Measurements from ENCODE around the gene RNASEH2A. TPM values are rescaled to one million over a fixed set of nuclear protein-coding genes. Genes with fewer than 3 reads are reported as not detected.

The RNASEH2A gene
- total and polyA plus RNA-seq, 2 of the 13 experiments (the other 11 are each of a cell fraction or from before 2014, with no cell fraction given) = 25.1 to 35.8 TPM

DNA sequence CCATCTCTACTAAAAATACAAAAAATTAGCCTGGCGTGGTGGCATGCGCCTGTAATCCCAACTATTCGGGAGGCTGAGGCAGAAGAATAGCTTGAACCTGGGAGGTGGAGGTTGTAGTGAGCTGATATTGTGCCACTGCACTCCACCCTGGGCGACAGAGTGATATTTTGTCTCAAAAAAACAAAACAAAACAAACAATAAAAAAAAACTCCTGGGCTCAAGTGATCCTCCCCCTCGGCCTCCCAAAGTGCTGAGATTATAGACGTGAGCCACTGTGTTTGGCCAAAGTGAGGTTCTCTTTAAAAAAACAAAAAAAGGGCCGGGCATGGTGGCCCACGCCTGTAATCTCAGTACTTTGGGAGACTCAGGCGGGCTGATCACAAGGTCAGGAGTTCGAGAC is 18.9 kb upstream of the RNASEH2A start:
- in situ Hi-C loops (cut with HindIII; ENCODE audit: extremely low pct_ligation_motif_present, low pct_unique_long_range_greater_than_20kb) = no loop called here
- BruUV-seq (replicated peaks) = no TSS peak
- no peak for ATAC-seq
- WGBS (ENCODE audit: low lambda C conversion rate) = 46% methylated on average over 10 of the region's 10 CpGs
- DNase-seq (ENCODE audit: low spot score) = no peak
- peaks cover 77% of the 10 kb centered on the region for H3K4me1 ChIP-seq (ENCODE audit: insufficient read depth, low read length)
- CTCF ChIA-PET (ENCODE audit: low intra/inter-chr PET ratio, low total read pairs) = no interaction called here
- H3K4me3 ChIP-seq (replicated peaks in 1 of 3; ENCODE audit: insufficient read depth in 1 of 3, low read depth in 2 of 3, low read length in 3 of 3) = no peak overlapping the region
- intact Hi-C loops (cut with micrococcal nuclease; ENCODE audit: unreplicated experiment) = no loop called here
- POLR2A ChIA-PET = interaction anchor here (1.4 to 1.5 kb wide), 2 partner anchors 9 to 13 kb away, joined by 3 to 5 read pairs; no protein-coding TSS in a partner anchor
- H3K9me3 ChIP-seq (ENCODE audit: low read length) = no peaks in the 10 kb centered on the region
- no peaks in the 10 kb centered on the region for H4K20me1 ChIP-seq (ENCODE audit: insufficient read depth, low read length)
- no peaks in the 10 kb centered on the region for H3K36me3 ChIP-seq (replicated peaks in 1 of 2; ENCODE audit: control insufficient read depth in 1 of 2, insufficient read depth in 2 of 2, low read length in 2 of 2)
- H3K9ac ChIP-seq (ENCODE audit: insufficient read depth, low read depth, low read length) = no peak overlapping the region
- H3K27ac ChIP-seq (ENCODE audit: extremely low read length, insufficient read depth, low read length) = no peak overlapping the region
- no peaks in the 10 kb centered on the region; a peak in 2 of 5 replicates for H3K27me3 ChIP-seq (ENCODE audit: control insufficient read depth in 1 of 2, insufficient read depth in 2 of 2, low read length in 2 of 2)
- H3K4me2 ChIP-seq (ENCODE audit: low read depth, low read length) = no peak overlapping the region
- no peak for FAIRE-seq
- peaks cover 4% of the 10 kb centered on the region for H3K79me2 ChIP-seq (ENCODE audit: insufficient read depth, low read length)
- H2AFZ ChIP-seq (ENCODE audit: low read length) = no peak overlapping the region
- TF ChIP-seq NFE2L2 (IDR thresholded peaks at IDR 0.05; ENCODE audit: low read length) = no peak
- no peak for TF ChIP-seq ZNF841 (CRISPR knock-in tag; IDR thresholded peaks at IDR 0.05; ENCODE audit: borderline replicate concordance)
- TF ChIP-seq, protein P1, sequence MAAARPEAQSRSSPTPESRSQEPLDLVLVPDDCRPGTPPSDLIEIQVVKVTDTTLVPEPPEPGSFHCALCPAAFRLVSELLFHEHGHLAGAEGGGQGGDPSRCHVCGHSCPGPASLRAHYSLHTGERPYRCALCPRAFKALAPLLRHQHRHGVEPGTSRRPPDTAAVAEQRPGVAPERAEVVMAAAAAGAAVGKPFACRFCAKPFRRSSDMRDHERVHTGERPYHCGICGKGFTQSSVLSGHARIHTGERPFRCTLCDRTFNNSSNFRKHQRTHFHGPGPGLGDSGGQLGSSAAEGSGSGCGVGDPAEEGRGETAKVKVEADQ (CRISPR knock-in tag; IDR thresholded peaks at IDR 0.05; ENCODE audit: borderline replicate concordance) = no peak
- TF ChIP-seq AKAP8 (CRISPR knock-in tag; IDR thresholded peaks at IDR 0.05) = no peak
- TF ChIP-seq ASH2L (IDR thresholded peaks at IDR 0.05; ENCODE audit: insufficient read length, low read depth, low read length) = no peak
- TF ChIP-seq, protein P2, sequence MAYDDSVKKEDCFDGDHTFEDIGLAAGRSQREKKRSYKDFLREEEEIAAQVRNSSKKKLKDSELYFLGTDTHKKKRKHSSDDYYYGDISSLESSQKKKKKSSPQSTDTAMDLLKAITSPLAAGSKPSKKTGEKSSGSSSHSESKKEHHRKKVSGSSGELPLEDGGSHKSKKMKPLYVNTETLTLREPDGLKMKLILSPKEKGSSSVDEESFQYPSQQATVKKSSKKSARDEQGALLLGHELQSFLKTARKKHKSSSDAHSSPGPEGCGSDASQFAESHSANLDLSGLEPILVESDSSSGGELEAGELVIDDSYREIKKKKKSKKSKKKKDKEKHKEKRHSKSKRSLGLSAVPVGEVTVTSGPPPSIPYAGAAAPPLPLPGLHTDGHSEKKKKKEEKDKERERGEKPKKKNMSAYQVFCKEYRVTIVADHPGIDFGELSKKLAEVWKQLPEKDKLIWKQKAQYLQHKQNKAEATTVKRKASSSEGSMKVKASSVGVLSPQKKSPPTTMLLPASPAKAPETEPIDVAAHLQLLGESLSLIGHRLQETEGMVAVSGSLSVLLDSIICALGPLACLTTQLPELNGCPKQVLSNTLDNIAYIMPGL (CRISPR knock-in tag; IDR thresholded peaks at IDR 0.05; ENCODE audit: borderline replicate concordance in 1 of 2, low read depth in 1 of 2) = no peak
- TF ChIP-seq, protein P3, sequence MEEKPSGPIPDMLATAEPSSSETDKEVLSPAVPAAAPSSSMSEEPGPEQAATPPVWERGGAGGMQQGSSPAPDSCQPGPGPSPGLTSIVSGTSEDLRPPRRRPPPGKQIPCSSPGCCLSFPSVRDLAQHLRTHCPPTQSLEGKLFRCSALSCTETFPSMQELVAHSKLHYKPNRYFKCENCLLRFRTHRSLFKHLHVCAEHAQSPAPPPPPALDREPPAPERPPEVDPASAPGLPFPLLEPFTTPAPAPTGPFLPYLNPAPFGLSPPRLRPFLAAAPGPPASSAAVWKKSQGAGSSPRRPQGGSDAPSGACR (CRISPR knock-in tag; IDR thresholded peaks at IDR 0.05) = no peak
- no peak for TF ChIP-seq ZNF776 (CRISPR knock-in tag; IDR thresholded peaks at IDR 0.05)
- TF ChIP-seq, protein P4, sequence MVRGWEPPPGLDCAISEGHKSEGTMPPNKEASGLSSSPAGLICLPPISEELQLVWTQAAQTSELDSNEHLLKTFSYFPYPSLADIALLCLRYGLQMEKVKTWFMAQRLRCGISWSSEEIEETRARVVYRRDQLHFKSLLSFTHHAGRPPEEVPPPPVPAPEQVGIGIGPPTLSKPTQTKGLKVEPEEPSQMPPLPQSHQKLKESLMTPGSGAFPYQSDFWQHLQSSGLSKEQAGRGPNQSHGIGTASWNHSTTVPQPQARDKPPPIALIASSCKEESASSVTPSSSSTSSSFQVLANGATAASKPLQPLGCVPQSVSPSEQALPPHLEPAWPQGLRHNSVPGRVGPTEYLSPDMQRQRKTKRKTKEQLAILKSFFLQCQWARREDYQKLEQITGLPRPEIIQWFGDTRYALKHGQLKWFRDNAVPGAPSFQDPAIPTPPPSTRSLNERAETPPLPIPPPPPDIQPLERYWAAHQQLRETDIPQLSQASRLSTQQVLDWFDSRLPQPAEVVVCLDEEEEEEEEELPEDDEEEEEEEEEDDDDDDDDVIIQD (CRISPR knock-in tag; IDR thresholded peaks at IDR 0.05; ENCODE audit: low read depth) = no peak
- TF ChIP-seq U2AF2 (IDR thresholded peaks at IDR 0.05; ENCODE audit: low read depth, low read length) = no peak
- TF ChIP-seq, protein P5, sequence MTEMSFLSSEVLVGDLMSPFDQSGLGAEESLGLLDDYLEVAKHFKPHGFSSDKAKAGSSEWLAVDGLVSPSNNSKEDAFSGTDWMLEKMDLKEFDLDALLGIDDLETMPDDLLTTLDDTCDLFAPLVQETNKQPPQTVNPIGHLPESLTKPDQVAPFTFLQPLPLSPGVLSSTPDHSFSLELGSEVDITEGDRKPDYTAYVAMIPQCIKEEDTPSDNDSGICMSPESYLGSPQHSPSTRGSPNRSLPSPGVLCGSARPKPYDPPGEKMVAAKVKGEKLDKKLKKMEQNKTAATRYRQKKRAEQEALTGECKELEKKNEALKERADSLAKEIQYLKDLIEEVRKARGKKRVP (CRISPR knock-in tag; IDR thresholded peaks at IDR 0.05) = no peak
- TF ChIP-seq, protein P6, sequence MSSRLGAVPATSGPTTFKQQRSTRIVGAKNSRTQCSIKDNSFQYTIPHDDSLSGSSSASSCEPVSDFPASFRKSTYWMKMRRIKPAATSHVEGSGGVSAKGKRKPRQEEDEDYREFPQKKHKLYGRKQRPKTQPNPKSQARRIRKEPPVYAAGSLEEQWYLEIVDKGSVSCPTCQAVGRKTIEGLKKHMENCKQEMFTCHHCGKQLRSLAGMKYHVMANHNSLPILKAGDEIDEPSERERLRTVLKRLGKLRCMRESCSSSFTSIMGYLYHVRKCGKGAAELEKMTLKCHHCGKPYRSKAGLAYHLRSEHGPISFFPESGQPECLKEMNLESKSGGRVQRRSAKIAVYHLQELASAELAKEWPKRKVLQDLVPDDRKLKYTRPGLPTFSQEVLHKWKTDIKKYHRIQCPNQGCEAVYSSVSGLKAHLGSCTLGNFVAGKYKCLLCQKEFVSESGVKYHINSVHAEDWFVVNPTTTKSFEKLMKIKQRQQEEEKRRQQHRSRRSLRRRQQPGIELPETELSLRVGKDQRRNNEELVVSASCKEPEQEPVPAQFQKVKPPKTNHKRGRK (CRISPR knock-in tag; IDR thresholded peaks at IDR 0.05) = no peak
- TF ChIP-seq FOSL1 (CRISPR knock-in tag; IDR thresholded peaks at IDR 0.05; ENCODE audit: borderline replicate concordance) = no peak
- TF ChIP-seq SMAD9 (CRISPR knock-in tag; IDR thresholded peaks at IDR 0.05) = no peak
- TF ChIP-seq SIX1 (CRISPR knock-in tag; IDR thresholded peaks at IDR 0.05; ENCODE audit: borderline replicate concordance) = no peak
- TF ChIP-seq, protein P7, sequence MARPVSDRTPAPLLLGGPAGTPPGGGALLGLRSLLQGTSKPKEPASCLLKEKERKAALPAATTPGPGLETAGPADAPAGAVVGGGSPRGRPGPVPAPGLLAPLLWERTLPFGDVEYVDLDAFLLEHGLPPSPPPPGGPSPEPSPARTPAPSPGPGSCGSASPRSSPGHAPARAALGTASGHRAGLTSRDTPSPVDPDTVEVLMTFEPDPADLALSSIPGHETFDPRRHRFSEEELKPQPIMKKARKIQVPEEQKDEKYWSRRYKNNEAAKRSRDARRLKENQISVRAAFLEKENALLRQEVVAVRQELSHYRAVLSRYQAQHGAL (CRISPR knock-in tag; IDR thresholded peaks at IDR 0.05; ENCODE audit: not compliant biosample characterization) = no peak
